HepG2 (cell line): ENCODE data around the gene SLCO4A1. TPM values are rescaled to one million over a fixed set of nuclear protein-coding genes. Genes with fewer than 3 reads are reported as not detected.

ENCODE experiments used
- AHR ChIP-seq: IDR thresholded peaks from 2 replicates; pipeline ENCODE4 v1.6.1; 2018; ENCODE audit warnings: missing genetic modification reagents, missing compliant biosample characterization
- BORCS8-MEF2B ChIP-seq: sonication (generic); formaldehyde crosslinking; IDR thresholded peaks from 2 replicates; pipeline ENCODE4 v1.8.0; 2022; ENCODE audit warnings: mild to moderate bottlenecking, missing genetic modification reagents
- CERS6 ChIP-seq: sonication (generic); formaldehyde crosslinking; IDR thresholded peaks from 2 replicates; pipeline ENCODE4 v1.5.0; 2020; ENCODE audit warnings: missing genetic modification reagents
- GABPB1 ChIP-seq: IDR thresholded peaks from 2 replicates; pipeline ENCODE4 v1.6.1; 2016; ENCODE audit warnings: mild to moderate bottlenecking, missing genetic modification reagents, moderate library complexity, missing compliant biosample characterization
- NR2F2 ChIP-seq: IDR thresholded peaks from 2 replicates; pipeline ENCODE4 v1.6.1; 2012; ENCODE audit warnings: low read depth, inconsistent platforms, borderline replicate concordance
- POLR2G ChIP-seq: fragments of 200-400 bp; formaldehyde crosslinking; IDR thresholded peaks from 2 replicates; pipeline ENCODE4 v1.6.1; 2018; ENCODE audit warnings: mild to moderate bottlenecking, low read depth, low read length, moderate library complexity
- PRDM15 ChIP-seq: sonication (generic); formaldehyde crosslinking; IDR thresholded peaks from 2 replicates; pipeline ENCODE4 v1.4.0; 2020; ENCODE audit warnings: missing genetic modification reagents
- RBM39 ChIP-seq: fragments of 200-400 bp; formaldehyde crosslinking; IDR thresholded peaks from one replicate; pipeline ENCODE4 v1.6.1; 2018; ENCODE audit warnings: antibody characterized with exemption, mild to moderate bottlenecking, low read depth, low read length; ENCODE audit not compliant: poor library complexity, severe bottlenecking
- SPEN ChIP-seq: sonication (generic); formaldehyde crosslinking; IDR thresholded peaks from 2 replicates; pipeline ENCODE4 v1.5.1; 2020; ENCODE audit warnings: low read depth, mild to moderate bottlenecking, missing genetic modification reagents
- ZFY ChIP-seq: sonication (generic); formaldehyde crosslinking; IDR thresholded peaks from 2 replicates; pipeline ENCODE4 v1.4.0; 2020; ENCODE audit warnings: missing genetic modification reagents
- ZNF326 ChIP-seq: sonication (generic); formaldehyde crosslinking; IDR thresholded peaks from 2 replicates; pipeline ENCODE4 v1.4.0; 2020; ENCODE audit warnings: missing genetic modification reagents, borderline replicate concordance
- ZNF333 ChIP-seq: sonication (generic); formaldehyde crosslinking; IDR thresholded peaks from 2 replicates; pipeline ENCODE4 v1.4.0; 2020; ENCODE audit warnings: mild to moderate bottlenecking, missing genetic modification reagents, borderline replicate concordance
- ZNF576 ChIP-seq: sonication (generic); formaldehyde crosslinking; IDR thresholded peaks from 2 replicates; pipeline ENCODE4 v1.4.0; 2020; ENCODE audit warnings: mild to moderate bottlenecking, missing genetic modification reagents
- ZNF674 ChIP-seq: sonication (generic); formaldehyde crosslinking; IDR thresholded peaks from 2 replicates; pipeline ENCODE4 v1.5.0; 2020; ENCODE audit warnings: low read depth, mild to moderate bottlenecking, missing genetic modification reagents
- ZNF780A ChIP-seq: sonication (generic); formaldehyde crosslinking; IDR thresholded peaks from 2 replicates; pipeline ENCODE4 v1.8.0; 2022; ENCODE audit warnings: mild to moderate bottlenecking, missing genetic modification reagents, moderate library complexity
- polyA plus RNA-seq, 8 experiments: library from polyadenylated mRNA; depleted of rRNA in 3 of 8; stranded (reverse) in 7 of 8; unstranded in 1 of 8; fragments of >200 nt; fragmentation: Illumina TruSeq in 4 of 8; extraction: Trizol in 4 of 8; gene quantifications; 2 replicates each; pipeline versions ENCODE4 v1.2.1 to v1.2.3, GENCODE V29; 2011 to 2016; ENCODE audit warnings: low read depth in 4 of 8, missing spikeins in 1 of 8, mixed read lengths in 1 of 8; ENCODE audit not compliant: insufficient read depth in 1 of 8
- total RNA-seq, 5 experiments: library from RNA; depleted of rRNA; stranded (reverse); fragments of >200 nt; fragmentation: Illumina TruSeq; extraction: Trizol; gene quantifications; 2 replicates each; pipeline ENCODE4 v1.2.3, GENCODE V29; 2016; ENCODE audit warnings: low read depth in 1 of 5
- TF ChIP-seq, protein P1 (sequence below): sonication (generic); formaldehyde crosslinking; IDR thresholded peaks from 2 replicates; pipeline ENCODE4 v1.5.1; 2020; ENCODE audit warnings: mild to moderate bottlenecking, missing genetic modification reagents, moderate library complexity

SLCO4A1 gene
- total and polyA plus RNA-seq, 2 of the 13 experiments (the other 11 are each of a cell fraction or from before 2014, with no cell fraction given): 55.5 to 112 TPM

DNA sequence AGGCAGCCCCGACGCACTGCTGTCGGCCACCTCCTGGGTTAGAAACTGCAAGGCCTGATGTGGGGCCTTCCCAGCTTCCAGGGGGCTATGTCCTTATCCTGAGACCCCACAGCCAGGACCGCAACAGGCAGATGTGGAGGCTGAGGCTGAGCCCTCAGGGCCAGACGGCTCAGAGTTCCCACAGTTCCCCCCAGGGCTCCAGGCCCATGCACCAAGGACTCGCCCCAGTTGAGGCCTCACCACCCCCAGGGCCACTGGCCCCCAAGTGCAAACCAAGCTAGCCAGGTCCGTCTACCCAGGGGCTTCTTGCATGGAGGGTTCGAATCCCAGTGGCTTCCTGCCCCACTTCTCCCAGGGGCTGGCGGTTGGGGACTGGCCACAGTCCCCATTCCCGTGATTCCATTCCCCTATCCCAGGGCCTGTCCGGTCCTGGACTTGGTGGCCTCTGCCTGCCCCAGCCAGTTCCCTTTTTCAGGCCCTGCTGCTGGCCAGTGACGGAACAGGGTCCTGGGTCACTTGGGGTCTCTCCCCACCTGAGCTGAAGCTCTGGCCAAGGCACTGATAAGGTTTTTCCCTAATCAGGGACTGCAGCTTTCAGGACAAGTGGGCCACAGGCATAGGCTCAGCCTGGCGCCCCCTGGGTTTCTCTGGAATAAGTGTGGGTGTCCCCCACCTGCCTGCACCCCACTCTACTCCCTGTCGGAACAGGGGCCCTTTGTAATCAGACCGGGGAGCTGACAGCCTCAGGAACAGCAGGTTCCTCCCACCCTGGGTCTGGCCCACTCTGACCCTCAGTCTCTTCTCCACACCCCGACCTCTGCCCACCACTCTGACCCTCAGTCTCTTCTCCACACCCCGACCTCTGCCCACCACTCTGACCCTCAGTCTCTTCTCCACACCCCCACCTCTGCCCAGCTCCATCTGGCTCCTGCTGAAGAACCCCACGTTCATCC is 22.0 kb downstream of the SLCO4A1 start (continued):
- TF ChIP-seq CERS6 (CRISPR knock-in tag) (peak; percentile 37; the same call in 1 of the 2 replicates), AHR (CRISPR knock-in tag) (0 out of 2 replicates have a peak, but pooled peaks have one; percentile 22), GABPB1 (CRISPR knock-in tag) (no peak), ZNF780A (CRISPR knock-in tag) (no peak), POLR2G (peak; percentile 22), ZNF326 (0 out of 2 replicates have a peak, but pooled peaks have one; percentile 60), PRDM15 (CRISPR knock-in tag) (peak; percentile 70; the same call in 1 of the 2 replicates), NR2F2 (no peak), SPEN (0 out of 2 replicates have a peak, but pooled peaks have one; percentile 2), RBM39 (peak; percentile 13), ZNF333 (CRISPR knock-in tag) (0 out of 2 replicates have a peak, but pooled peaks have one; percentile 70), ZNF576 (0 out of 2 replicates have a peak, but pooled peaks have one; percentile 74), BORCS8-MEF2B (CRISPR knock-in tag) (peak; percentile 23; the same call in 1 of the 2 replicates), ZFY (CRISPR knock-in tag) (0 out of 2 replicates have a peak, but pooled peaks have one; percentile 31), ZNF674 (CRISPR knock-in tag) (peak; percentile 59; the same call in 1 of the 2 replicates)
- TF ChIP-seq, protein P1, sequence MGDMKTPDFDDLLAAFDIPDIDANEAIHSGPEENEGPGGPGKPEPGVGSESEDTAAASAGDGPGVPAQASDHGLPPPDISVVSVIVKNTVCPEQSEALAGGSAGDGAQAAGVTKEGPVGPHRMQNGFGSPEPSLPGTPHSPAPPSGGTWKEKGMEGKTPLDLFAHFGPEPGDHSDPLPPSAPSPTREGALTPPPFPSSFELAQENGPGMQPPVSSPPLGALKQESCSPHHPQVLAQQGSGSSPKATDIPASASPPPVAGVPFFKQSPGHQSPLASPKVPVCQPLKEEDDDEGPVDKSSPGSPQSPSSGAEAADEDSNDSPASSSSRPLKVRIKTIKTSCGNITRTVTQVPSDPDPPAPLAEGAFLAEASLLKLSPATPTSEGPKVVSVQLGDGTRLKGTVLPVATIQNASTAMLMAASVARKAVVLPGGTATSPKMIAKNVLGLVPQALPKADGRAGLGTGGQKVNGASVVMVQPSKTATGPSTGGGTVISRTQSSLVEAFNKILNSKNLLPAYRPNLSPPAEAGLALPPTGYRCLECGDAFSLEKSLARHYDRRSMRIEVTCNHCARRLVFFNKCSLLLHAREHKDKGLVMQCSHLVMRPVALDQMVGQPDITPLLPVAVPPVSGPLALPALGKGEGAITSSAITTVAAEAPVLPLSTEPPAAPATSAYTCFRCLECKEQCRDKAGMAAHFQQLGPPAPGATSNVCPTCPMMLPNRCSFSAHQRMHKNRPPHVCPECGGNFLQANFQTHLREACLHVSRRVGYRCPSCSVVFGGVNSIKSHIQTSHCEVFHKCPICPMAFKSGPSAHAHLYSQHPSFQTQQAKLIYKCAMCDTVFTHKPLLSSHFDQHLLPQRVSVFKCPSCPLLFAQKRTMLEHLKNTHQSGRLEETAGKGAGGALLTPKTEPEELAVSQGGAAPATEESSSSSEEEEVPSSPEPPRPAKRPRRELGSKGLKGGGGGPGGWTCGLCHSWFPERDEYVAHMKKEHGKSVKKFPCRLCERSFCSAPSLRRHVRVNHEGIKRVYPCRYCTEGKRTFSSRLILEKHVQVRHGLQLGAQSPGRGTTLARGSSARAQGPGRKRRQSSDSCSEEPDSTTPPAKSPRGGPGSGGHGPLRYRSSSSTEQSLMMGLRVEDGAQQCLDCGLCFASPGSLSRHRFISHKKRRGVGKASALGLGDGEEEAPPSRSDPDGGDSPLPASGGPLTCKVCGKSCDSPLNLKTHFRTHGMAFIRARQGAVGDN (CRISPR knock-in tag): peak; percentile 19; the same call in 1 of the 2 replicates
